Measurements from ENCODE around the gene BTBD7.

- TF ChIP-seq EZH2 (optimal IDR thresholded peaks at IDR 0.05; ENCODE audit: low read depth, low read length), result no peak
- TF ChIP-seq CTCF (IDR thresholded peaks at IDR 0.05; ENCODE audit: low read length), result no peak
Measured at GRCh38 chr14:93271111-93271510, 61.7 kb downstream of the BTBD7 start.

Measured in MM.1S (cell line).